HUES48 (cell line): ENCODE data around the gene LCMT1.

Source experiments
- H3K27ac ChIP-seq: one replicate; pipeline ENCODE4 v1.7.0; 2013; ENCODE audit warnings: low read depth, low read length, inconsistent platforms
- H3K27me3 ChIP-seq: 2 replicates; pipeline ENCODE4 v1.6.1; 2013; ENCODE audit warnings: mild to moderate bottlenecking, low read length; ENCODE audit not compliant: control insufficient read depth, insufficient read depth
- H3K36me3 ChIP-seq: 2 replicates; pipeline ENCODE4 v1.6.1; 2013; ENCODE audit warnings: low read length; ENCODE audit not compliant: control insufficient read depth, insufficient read depth
- H3K4me1 ChIP-seq: 2 replicates; pipeline ENCODE4 v1.6.1; 2013; ENCODE audit warnings: mild to moderate bottlenecking, low read length; ENCODE audit not compliant: control insufficient read depth, insufficient read depth
- H3K4me3 ChIP-seq: 2 replicates; pipeline ENCODE4 v1.5.1; 2013; ENCODE audit warnings: mild to moderate bottlenecking, low read depth, low read length
- H3K9ac ChIP-seq: 2 replicates; pipeline ENCODE4 v1.6.1; 2013; ENCODE audit warnings: mild to moderate bottlenecking, low read depth, low read length, moderate library complexity
- H3K9me3 ChIP-seq: 2 replicates; pipeline ENCODE4 v1.6.1; 2013; ENCODE audit warnings: low read length; ENCODE audit not compliant: control insufficient read depth, insufficient read depth

The LCMT1 gene

GRCh38 chr16:25079637-25080378 lies 31.7 kb upstream of the LCMT1 start:
- Histone ChIP-seq H3K4me1 (no peaks in the 10 kb centered on the region), H3K9me3 (no peaks in the 10 kb centered on the region), H3K9ac (no peak overlapping the region), H3K4me3 (no peak overlapping the region), H3K27me3 (no peaks in the 10 kb centered on the region), H3K36me3 (no peaks in the 10 kb centered on the region), H3K27ac (no peak overlapping the region)

GRCh38 chr16:25080420-25081131 lies 31.0 kb upstream of the LCMT1 start:
- Histone ChIP-seq H3K9me3 (no peaks in the 10 kb centered on the region), H3K27me3 (no peaks in the 10 kb centered on the region), H3K4me3 (no peak overlapping the region), H3K4me1 (no peaks in the 10 kb centered on the region), H3K36me3 (no peaks in the 10 kb centered on the region), H3K9ac (no peak overlapping the region), H3K27ac (no peak overlapping the region)

GRCh38 chr16:25081702-25082101 lies 29.8 kb upstream of the LCMT1 start:
- Histone ChIP-seq H3K27me3 (no peaks in the 10 kb centered on the region), H3K36me3 (no peaks in the 10 kb centered on the region), H3K4me1 (no peaks in the 10 kb centered on the region), H3K4me3 (no peak overlapping the region), H3K9ac (no peak overlapping the region), H3K9me3 (no peaks in the 10 kb centered on the region), H3K27ac (no peak overlapping the region)

- Histone ChIP-seq H3K27me3 (no peaks in the 10 kb centered on the region), H3K36me3 (no peaks in the 10 kb centered on the region), H3K9me3 (no peaks in the 10 kb centered on the region), H3K27ac (no peak overlapping the region), H3K9ac (no peak overlapping the region), H3K4me3 (no peak overlapping the region), H3K4me1 (no peaks in the 10 kb centered on the region)
These were observed 28.5 kb upstream of the LCMT1 start for GRCh38 chr16:25083065-25083464.

GRCh38 chr16:25083701-25084100 lies 27.8 kb upstream of the LCMT1 start:
- Histone ChIP-seq H3K36me3 (no peaks in the 10 kb centered on the region), H3K27me3 (no peaks in the 10 kb centered on the region), H3K4me1 (no peaks in the 10 kb centered on the region), H3K27ac (no peak overlapping the region), H3K9me3 (no peaks in the 10 kb centered on the region), H3K4me3 (no peak overlapping the region), H3K9ac (no peak overlapping the region)

- Histone ChIP-seq H3K4me3 (no peak overlapping the region), H3K4me1 (no peaks in the 10 kb centered on the region), H3K9me3 (no peaks in the 10 kb centered on the region), H3K27ac (no peak overlapping the region), H3K27me3 (no peaks in the 10 kb centered on the region), H3K9ac (no peak overlapping the region), H3K36me3 (no peaks in the 10 kb centered on the region)
These were observed 26.7 kb upstream of the LCMT1 start for GRCh38 chr16:25084797-25085196.

- H3K9ac ChIP-seq, result no peak overlapping the region
- no peaks in the 10 kb centered on the region for H3K9me3 ChIP-seq
- H3K27ac ChIP-seq, result no peak overlapping the region
- no peak overlapping the region for H3K4me3 ChIP-seq
- no peaks in the 10 kb centered on the region for H3K36me3 ChIP-seq
- no peaks in the 10 kb centered on the region for H3K27me3 ChIP-seq
- H3K4me1 ChIP-seq, result no peaks in the 10 kb centered on the region
These were observed 23.8 kb upstream of the LCMT1 start for GRCh38 chr16:25087761-25088160.

GRCh38 chr16:25089351-25089750 lies 22.2 kb upstream of the LCMT1 start:
- Histone ChIP-seq H3K4me1 (no peaks in the 10 kb centered on the region), H3K27ac (no peak overlapping the region), H3K27me3 (no peaks in the 10 kb centered on the region), H3K36me3 (no peaks in the 10 kb centered on the region), H3K4me3 (no peak overlapping the region), H3K9ac (no peak overlapping the region), H3K9me3 (no peaks in the 10 kb centered on the region)

GRCh38 chr16:25092441-25092840 lies 19.1 kb upstream of the LCMT1 start:
- no peaks in the 10 kb centered on the region for H3K4me1 ChIP-seq
- H3K27ac ChIP-seq, result no peak overlapping the region
- H3K36me3 ChIP-seq, result no peaks in the 10 kb centered on the region
- H3K4me3 ChIP-seq, result no peak overlapping the region
- no peaks in the 10 kb centered on the region for H3K27me3 ChIP-seq
- no peak overlapping the region for H3K9ac ChIP-seq
- H3K9me3 ChIP-seq, result no peaks in the 10 kb centered on the region

- no peak overlapping the region for H3K27ac ChIP-seq
- H3K4me1 ChIP-seq, result no peaks in the 10 kb centered on the region
- H3K9me3 ChIP-seq, result no peaks in the 10 kb centered on the region
- no peak overlapping the region for H3K9ac ChIP-seq
- H3K36me3 ChIP-seq, result no peaks in the 10 kb centered on the region
- H3K4me3 ChIP-seq, result no peak overlapping the region
- no peaks in the 10 kb centered on the region for H3K27me3 ChIP-seq
These were observed 18.1 kb upstream of the LCMT1 start for GRCh38 chr16:25093208-25094061.

GRCh38 chr16:25094596-25094995 lies 16.9 kb upstream of the LCMT1 start:
- Histone ChIP-seq H3K9me3 (no peaks in the 10 kb centered on the region), H3K4me1 (no peaks in the 10 kb centered on the region), H3K9ac (no peak overlapping the region), H3K27me3 (no peaks in the 10 kb centered on the region), H3K4me3 (no peak overlapping the region), H3K27ac (no peak overlapping the region), H3K36me3 (no peaks in the 10 kb centered on the region)
